Measurements from ENCODE around the gene IRX2. TPM values are rescaled to one million over a fixed set of nuclear protein-coding genes. Genes with fewer than 3 reads are reported as not detected.

The IRX2 gene
- total RNA-seq, 2 donors from 2014 or later = 0.28 to 0.54 TPM

GRCh38 chr5:2767089-2767488 is 15.6 kb upstream of the IRX2 start:
- DNase-seq (ENCODE audit: low spot score) (no peak), ATAC-seq (ENCODE audit: insufficient number of reproducible peaks, low FRiP score, low read depth) (no peak)
- no peak for TF ChIP-seq CTCF (IDR thresholded peaks at IDR 0.05)

GRCh38 chr5:2764581-2764980 is 13.1 kb upstream of the IRX2 start:
- no peaks in the 10 kb centered on the region for H3K27me3 ChIP-seq (replicated peaks; ENCODE audit: insufficient read depth)
- H3K27ac ChIP-seq = no peak overlapping the region
- TF ChIP-seq CTCF (IDR thresholded peaks at IDR 0.05) = no peak
- H3K4me1 ChIP-seq (ENCODE audit: control insufficient read depth in 1 of 2, low read depth in 2 of 2) = no peaks in the 10 kb centered on the region
- no peaks in the 10 kb centered on the region for H3K9me3 ChIP-seq
- H3K4me3 ChIP-seq = no peak overlapping the region
- DNase-seq (ENCODE audit: low spot score) (no peak), ATAC-seq (ENCODE audit: insufficient number of reproducible peaks, low FRiP score, low read depth) (no peak)
- no peaks in the 10 kb centered on the region for H3K36me3 ChIP-seq

More at GRCh38 chr5:2767089-2767488, 15.6 kb upstream of the IRX2 start:
- no peaks in the 10 kb centered on the region for H3K4me1 ChIP-seq (ENCODE audit: control insufficient read depth in 1 of 2, low read depth in 2 of 2)
- no peaks in the 10 kb centered on the region for H3K36me3 ChIP-seq
- no peak overlapping the region for H3K27ac ChIP-seq
- no peaks in the 10 kb centered on the region for H3K9me3 ChIP-seq
- no peak overlapping the region for H3K4me3 ChIP-seq
- H3K27me3 ChIP-seq (replicated peaks; ENCODE audit: insufficient read depth) = no peaks in the 10 kb centered on the region

- ATAC-seq (ENCODE audit: insufficient number of reproducible peaks, low FRiP score, low read depth) = no peak
- TF ChIP-seq CTCF (IDR thresholded peaks at IDR 0.05) = no peak
- Histone ChIP-seq H3K4me3 (no peak overlapping the region), H3K4me1 (ENCODE audit: control insufficient read depth in 1 of 2, low read depth in 2 of 2) (no peaks in the 10 kb centered on the region), H3K9me3 (no peaks in the 10 kb centered on the region), H3K27ac (no peak overlapping the region), H3K36me3 (no peaks in the 10 kb centered on the region), H3K27me3 (replicated peaks; ENCODE audit: insufficient read depth) (no peaks in the 10 kb centered on the region)
- DNase-seq (ENCODE audit: low spot score) = no peak
Observed at GRCh38 chr5:2763533-2763794, 12.0 kb upstream of the IRX2 start.

- ATAC-seq (ENCODE audit: insufficient number of reproducible peaks, low FRiP score, low read depth) = no peak
- no peak for DNase-seq (ENCODE audit: low spot score)
- no peak overlapping the region for H3K4me3 ChIP-seq
- no peak for TF ChIP-seq CTCF (IDR thresholded peaks at IDR 0.05)
- no peaks in the 10 kb centered on the region for H3K36me3 ChIP-seq
- no peaks in the 10 kb centered on the region for H3K4me1 ChIP-seq (ENCODE audit: control insufficient read depth in 1 of 2, low read depth in 2 of 2)
- no peaks in the 10 kb centered on the region for H3K9me3 ChIP-seq
- no peaks in the 10 kb centered on the region for H3K27me3 ChIP-seq (replicated peaks; ENCODE audit: insufficient read depth)
- H3K27ac ChIP-seq = no peak overlapping the region
Observed at GRCh38 chr5:2762744-2763532, 11.5 kb upstream of the IRX2 start.

GRCh38 chr5:2761921-2762488 is 10.5 kb upstream of the IRX2 start:
- Histone ChIP-seq H3K27me3 (replicated peaks; ENCODE audit: insufficient read depth) (no peaks in the 10 kb centered on the region), H3K9me3 (no peaks in the 10 kb centered on the region), H3K27ac (no peak overlapping the region), H3K4me1 (ENCODE audit: control insufficient read depth in 1 of 2, low read depth in 2 of 2) (peaks cover 0 to 3% of the 10 kb centered on the region in 2 donors), H3K36me3 (no peaks in the 10 kb centered on the region), H3K4me3 (no peak overlapping the region)
- no peak for TF ChIP-seq CTCF (IDR thresholded peaks at IDR 0.05)
- ATAC-seq (ENCODE audit: insufficient number of reproducible peaks, low FRiP score, low read depth) = no peak
- no peak for DNase-seq (ENCODE audit: low spot score)

Data from thoracic aorta (tissue), 2 donors.